Gastrocnemius medialis (tissue), 4 donors: ENCODE measurements around the gene WNT3A. TPM values are rescaled to one million over a fixed set of nuclear protein-coding genes. Genes with fewer than 3 reads are reported as not detected.
"Not testable (repeated sequence)": the region's sequence is repeated elsewhere in the genome, so short reads cannot be mapped to it uniquely, and the experiment has no call there.

ENCODE experiments used
- ATAC-seq, 2 donors: fragments of 150-250 bp; one replicate each; pipeline ENCODE4 v1.9.1; 2016
- DNase-seq, 2 donors: peaks; one replicate each; pipeline ENCODE4 v3.0.0-alpha.2; 2019
- H3K27ac ChIP-seq, 4 donors: fragments of 200-600 bp; sonication (generic); 1 replicate in 1 of 4; 2 replicates in 3 of 4; pipeline ENCODE4 v1.5.1; 2016 to 2018; ENCODE audit warnings: mild to moderate bottlenecking in 2 of 4, moderate library complexity in 1 of 4
- H3K27me3 ChIP-seq, 3 donors: fragments of 200-600 bp; sonication (generic) in 2 of 3; 1 replicate in 1 of 3; 2 replicates in 2 of 3; pipeline versions ENCODE4 v1.5.1 to v1.6.0; 2016 to 2019; ENCODE audit warnings: mild to moderate bottlenecking in 1 of 3, moderate library complexity in 1 of 3
- H3K36me3 ChIP-seq, 2 donors: fragments of 200-600 bp; sonication (generic) in 1 of 2; one replicate each; pipeline ENCODE4 v1.5.1; 2017 to 2018
- H3K4me1 ChIP-seq, 2 donors: fragments of 200-600 bp; sonication (generic) in 1 of 2; one replicate each; pipeline ENCODE4 v1.5.1; 2016 to 2017; ENCODE audit warnings: mild to moderate bottlenecking in 2 of 2
- H3K4me3 ChIP-seq, 4 donors: fragments of 200-600 bp; sonication (generic) in 3 of 4; 1 replicate in 1 of 4; 2 replicates in 3 of 4; pipeline ENCODE4 v1.5.1; 2016 to 2019; ENCODE audit warnings: mild to moderate bottlenecking in 2 of 4
- H3K9me3 ChIP-seq, 3 donors: fragments of 200-600 bp; sonication (generic) in 2 of 3; 1 replicate in 1 of 3; 2 replicates in 2 of 3; pipeline ENCODE4 v1.5.1; 2016 to 2019
- in situ Hi-C, 4 donors: fragments of 200-750 bp; cut with MboI; loops; one replicate each; pipeline versions ENCODE4 v1.15.0 to v1.8.0; 2017; ENCODE audit warnings: low sequenced_read_pairs in 4 of 4
- intact Hi-C: fragments of 100-400 bp; cut with DNase I; formaldehyde crosslinking; loops from one replicate; pipeline ENCODE4 v1.15.1; 2023; ENCODE audit warnings: low total_unique reads
- total RNA-seq, 4 donors: library from RNA; depleted of rRNA; stranded (reverse); fragments of >200 nt; gene quantifications; one replicate each; pipeline versions ENCODE4 v1.1.0 to v1.2.3, GENCODE V29; 2016

Gene WNT3A
- total RNA-seq, 4 donors from 2014 or later: not detected

DNA sequence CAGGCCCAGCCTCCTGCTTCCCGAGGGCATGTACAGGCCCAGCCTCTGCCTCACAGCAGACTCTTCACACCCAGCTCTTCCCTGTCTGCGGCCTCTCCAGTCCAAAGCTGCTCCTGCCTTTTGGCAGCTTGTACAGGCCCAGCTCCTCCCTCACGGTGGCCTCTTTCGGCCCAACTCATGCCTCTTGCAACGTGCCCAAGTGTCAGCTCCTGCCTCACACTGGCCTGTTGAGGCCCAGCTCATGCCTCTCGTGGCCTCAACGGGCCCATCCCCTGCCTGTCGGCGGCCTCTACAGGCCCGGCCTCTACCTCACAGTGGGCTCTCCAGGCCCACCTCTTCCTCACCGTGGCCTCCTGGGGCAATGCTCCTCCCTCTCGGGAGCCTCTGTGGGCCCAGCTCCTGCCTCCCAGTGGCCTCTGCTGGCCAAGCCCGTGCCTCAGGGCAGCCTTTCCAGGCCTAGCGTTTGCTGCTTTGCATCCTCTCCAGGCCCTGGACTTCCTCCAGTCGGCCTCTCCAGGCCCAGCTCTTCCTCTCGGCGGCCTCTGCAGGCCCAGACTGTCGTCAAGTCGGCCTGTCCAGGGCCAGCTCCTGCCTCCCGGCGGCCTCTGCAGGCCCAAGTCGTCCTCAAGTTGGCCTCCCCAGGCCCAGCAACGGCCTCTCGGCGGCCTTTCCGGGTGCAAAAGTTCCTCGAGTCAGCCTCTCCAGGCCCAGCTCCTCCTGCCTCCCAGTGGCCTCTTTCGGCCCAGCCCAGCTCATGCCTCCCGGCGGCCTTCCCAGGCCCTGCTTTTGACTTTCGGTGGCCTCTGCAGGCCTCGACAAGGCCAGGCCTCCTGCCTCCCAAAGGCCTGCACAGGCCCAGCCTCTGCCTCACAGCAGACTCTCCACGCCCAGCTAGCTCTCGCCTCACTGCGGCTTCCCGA lies 36.5 kb upstream of the WNT3A start:
- H3K9me3 ChIP-seq, H3K36me3 ChIP-seq, DNase-seq, intact Hi-C loops, H3K4me3 ChIP-seq, H3K27me3 ChIP-seq, H3K27ac ChIP-seq, ATAC-seq, H3K4me1 ChIP-seq: not testable (repeated sequence)
- in situ Hi-C loops: loop anchor here in 2 of 4 donors (25.0 kb wide), 1 partner anchor 483 kb away; no protein-coding TSS in a partner anchor

DNA sequence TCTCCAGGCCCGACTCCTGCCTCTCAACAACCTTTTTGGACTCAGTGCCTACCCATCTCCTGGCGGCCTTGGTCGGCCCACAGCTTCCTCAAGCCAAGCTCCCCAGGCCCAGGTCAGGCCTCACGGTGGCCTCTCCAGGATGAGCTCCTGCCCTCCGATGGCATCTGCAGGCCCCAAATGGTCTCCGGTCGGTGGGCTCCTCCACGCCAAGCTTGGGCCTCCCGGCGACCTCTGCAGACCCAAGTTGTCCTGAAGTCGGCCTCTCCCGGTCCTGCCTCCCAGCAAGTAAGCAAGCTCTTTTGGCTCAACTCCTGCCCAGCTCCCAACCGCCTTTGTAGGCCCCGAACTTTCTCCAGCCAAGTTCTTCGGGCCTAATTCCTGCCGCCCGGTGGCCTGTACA lies 35.6 kb upstream of the WNT3A start:
- H3K4me1 ChIP-seq, H3K27ac ChIP-seq, H3K9me3 ChIP-seq, DNase-seq, H3K4me3 ChIP-seq, H3K27me3 ChIP-seq, ATAC-seq, intact Hi-C loops, H3K36me3 ChIP-seq: not testable (repeated sequence)
- in situ Hi-C loops: loop anchor here in 2 of 4 donors (25.0 kb wide), 1 partner anchor 484 kb away; no protein-coding TSS in a partner anchor

DNA sequence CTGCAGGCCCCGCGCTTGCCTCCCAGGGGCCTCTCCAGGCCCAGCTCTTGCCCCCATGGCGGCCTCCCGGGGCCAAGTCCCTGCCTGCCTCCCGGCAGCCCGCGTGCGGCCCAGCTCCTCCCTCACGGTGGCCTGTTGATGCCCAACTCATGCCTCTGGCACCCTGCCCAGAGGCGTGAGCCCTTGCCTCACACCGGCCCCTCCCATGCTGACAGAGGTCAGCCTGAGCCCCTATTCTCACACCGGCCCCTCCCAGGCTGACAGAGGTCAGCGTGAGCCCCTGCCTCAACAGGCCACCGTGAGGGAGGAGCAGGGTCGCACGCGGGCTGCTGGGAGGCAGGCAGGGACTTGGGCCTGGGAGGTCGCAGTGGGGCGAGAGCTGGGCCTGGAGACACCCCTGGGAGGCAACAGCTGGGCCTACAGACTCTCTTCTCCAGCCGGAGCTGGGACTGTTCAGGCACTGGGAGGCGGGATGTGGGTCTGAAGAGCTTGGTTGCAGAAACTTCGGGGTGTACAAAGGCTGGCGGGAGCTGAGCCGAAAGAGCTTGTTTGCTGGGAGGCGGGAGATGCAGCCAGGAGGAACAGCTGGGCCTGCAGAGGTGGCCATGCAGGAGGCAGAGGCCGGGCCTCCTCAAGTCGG lies 35.0 kb upstream of the WNT3A start:
- in situ Hi-C loops: loop anchor here in 2 of 4 donors (25.0 kb wide), 1 partner anchor 484 kb away; no protein-coding TSS in a partner anchor
- H3K27me3 ChIP-seq, H3K4me1 ChIP-seq, H3K27ac ChIP-seq, DNase-seq, H3K9me3 ChIP-seq, ATAC-seq, H3K4me3 ChIP-seq, H3K36me3 ChIP-seq, intact Hi-C loops: not testable (repeated sequence)

DNA sequence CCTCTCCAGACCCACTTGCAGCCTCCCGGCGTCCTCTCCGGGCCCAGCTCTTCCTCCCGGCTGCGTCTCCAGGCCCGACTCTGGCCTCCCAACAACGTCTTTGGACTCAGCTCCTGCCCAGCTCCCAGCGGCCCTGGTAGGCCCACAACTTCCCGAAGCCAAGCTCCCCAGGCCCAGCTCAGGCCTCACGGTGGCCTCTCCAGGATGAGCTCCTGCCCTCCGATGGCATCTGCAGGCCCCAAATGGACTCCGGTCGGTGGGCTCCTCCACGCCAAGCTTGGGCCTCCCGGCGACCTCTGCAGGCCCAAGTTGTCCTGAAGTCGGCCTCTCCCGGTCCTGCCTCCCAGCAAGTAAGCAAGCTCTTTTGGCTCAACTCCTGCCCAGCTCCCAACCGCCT lies 34.5 kb upstream of the WNT3A start:
- H3K9me3 ChIP-seq, H3K4me3 ChIP-seq, DNase-seq, H3K36me3 ChIP-seq, intact Hi-C loops, H3K27me3 ChIP-seq, ATAC-seq, H3K4me1 ChIP-seq, H3K27ac ChIP-seq: not testable (repeated sequence)
- in situ Hi-C loops: loop anchor here in 2 of 4 donors (25.0 kb wide), 1 partner anchor 485 kb away; no protein-coding TSS in a partner anchor

DNA sequence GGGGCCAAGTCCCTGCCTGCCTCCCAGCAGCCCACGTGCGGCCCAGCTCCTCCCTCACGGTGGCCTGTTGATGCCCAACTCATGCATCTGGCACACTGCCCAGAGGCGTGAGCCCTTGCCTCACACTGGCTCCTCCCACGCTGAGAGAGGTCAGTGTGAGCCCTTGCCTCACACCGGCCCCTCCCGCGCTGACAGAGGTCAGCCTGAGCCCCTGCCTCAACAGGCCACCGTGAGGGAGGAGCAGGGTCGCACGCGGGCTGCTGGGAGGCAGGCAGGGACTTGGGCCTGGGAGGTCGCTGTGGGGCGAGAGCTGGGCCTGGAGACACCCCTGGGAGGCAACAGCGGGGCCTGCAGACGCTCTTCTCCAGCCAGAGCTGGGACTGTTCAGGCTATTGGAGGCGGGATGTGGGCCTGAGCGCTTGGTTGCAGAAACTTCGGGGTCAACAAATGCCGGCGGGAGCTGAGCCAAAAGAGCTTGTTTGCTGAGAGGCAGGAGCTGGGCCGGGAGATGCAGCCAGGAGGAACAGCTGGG lies 33.9 kb upstream of the WNT3A start:
- in situ Hi-C loops: loop anchor here in 2 of 4 donors (25.0 kb wide), 1 partner anchor 486 kb away; no protein-coding TSS in a partner anchor
- not testable (repeated sequence) for ATAC-seq, DNase-seq

DNA sequence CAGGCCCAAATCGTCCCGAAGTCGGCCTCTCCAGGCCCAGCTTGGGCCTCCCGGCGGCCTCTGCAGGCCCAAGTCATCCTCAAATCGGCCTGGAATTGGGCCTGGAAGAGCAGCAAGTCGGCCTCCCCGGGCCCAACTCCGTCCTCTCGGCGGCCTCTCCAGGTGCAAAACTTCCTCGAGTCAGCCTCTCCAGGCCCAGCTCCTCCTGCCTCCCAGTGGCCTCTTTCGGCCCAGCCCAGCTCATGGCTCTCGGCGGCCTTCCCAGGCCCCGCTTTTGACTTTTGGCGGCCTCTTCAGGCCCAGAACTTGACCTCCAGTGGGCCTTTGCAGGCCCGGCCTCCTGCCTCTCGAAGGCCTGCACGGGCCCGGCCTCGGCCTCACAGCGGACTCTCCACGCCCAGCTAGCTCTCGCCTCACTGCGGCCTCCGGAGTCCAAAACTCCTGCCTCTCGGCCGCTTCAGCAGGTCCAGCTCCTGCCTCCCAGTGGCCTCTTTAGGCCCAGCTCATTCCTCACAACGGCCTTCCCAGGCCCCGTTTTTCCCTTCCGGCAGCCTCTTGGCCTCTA lies 33.0 kb upstream of the WNT3A start:
- intact Hi-C loops: not testable (repeated sequence)
- in situ Hi-C loops: loop anchor here in 2 of 4 donors (25.0 kb wide), 1 partner anchor 487 kb away; no protein-coding TSS in a partner anchor

More for the DNA sequence above, 33.9 kb upstream of the WNT3A start:
- H3K4me3 ChIP-seq, H3K27me3 ChIP-seq, H3K4me1 ChIP-seq, H3K36me3 ChIP-seq, H3K27ac ChIP-seq, H3K9me3 ChIP-seq, intact Hi-C loops: not testable (repeated sequence)

DNA sequence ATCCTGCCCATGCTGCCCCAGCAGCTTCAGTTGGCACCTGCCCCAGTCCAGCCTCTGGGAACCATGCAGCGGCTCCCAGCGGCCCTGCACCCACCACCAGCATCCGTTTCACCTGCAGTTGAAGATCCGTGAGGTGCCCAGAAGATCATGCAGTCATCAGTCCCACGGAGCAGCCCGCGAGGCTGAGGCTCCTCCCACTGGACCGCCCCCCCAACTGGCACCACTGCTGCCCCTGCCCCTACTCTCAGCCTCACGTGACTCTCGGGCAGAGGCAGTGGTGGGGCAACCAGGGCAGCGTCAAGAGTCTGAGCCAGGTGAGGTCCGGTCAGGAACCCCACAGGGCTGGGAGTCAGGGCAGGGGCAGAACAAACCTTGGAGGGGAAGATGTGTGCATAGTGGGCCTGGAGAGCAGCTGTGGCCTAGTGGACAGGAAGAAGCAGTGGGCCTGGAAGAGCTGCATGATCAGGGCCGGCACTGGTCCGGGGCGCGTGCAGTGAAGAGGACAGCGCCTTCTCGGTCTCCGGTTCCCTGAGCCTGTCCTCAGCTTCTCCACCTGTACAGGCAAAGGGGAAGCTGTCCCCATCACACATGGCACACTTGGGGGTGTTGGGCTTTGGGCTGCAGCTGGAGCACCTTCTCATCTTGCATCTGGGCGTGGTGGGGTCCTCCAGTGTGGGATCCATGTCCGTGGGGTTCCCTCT lies 31.1 kb upstream of the WNT3A start:
- H3K9me3 ChIP-seq, intact Hi-C loops, in situ Hi-C loops, DNase-seq, H3K27me3 ChIP-seq, ATAC-seq, H3K4me3 ChIP-seq, H3K4me1 ChIP-seq, H3K27ac ChIP-seq, H3K36me3 ChIP-seq: not testable (repeated sequence)

More for the DNA sequence above, 33.0 kb upstream of the WNT3A start:
- not testable (repeated sequence) for ATAC-seq, H3K4me3 ChIP-seq, H3K27ac ChIP-seq, H3K36me3 ChIP-seq, H3K27me3 ChIP-seq, H3K4me1 ChIP-seq, DNase-seq, H3K9me3 ChIP-seq
